Medulla oblongata (tissue), 1 donor: Measurements from ENCODE around the gene NEK8.
"Not testable (repeated sequence)": the region's sequence is repeated elsewhere in the genome, so short reads cannot be mapped to it uniquely, and the experiment has no call there.

Source experiments
- DNase-seq: peaks from one replicate; pipeline ENCODE4 v3.0.0-alpha.2; 2015; ENCODE audit errors: extremely low spot score

NEK8 gene

GRCh38 chr17:28763804-28764266, 35.2 kb downstream of the NEK8 start:
- peak; percentile 89 for DNase-seq

DNA sequence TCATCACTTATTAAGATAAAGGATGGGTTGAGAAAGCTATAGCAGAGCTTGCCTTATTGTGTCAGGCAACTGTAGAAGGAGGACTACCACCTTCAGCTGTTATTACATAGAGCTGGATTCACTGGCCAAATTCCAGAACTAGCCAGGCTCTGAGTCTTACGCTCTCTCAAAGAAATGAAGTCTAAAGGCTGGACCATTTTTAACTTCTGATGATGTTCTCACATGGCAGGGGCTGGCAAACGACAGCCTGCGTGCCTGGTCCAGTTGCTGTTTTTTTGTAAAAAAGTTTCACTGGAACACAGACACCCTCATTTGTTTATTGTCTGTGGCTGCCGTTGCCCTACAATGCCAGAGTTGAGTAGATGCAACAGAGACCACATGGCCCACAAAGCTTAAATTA, 36.5 kb downstream of the NEK8 start:
- DNase-seq = peak; percentile 40

DNA sequence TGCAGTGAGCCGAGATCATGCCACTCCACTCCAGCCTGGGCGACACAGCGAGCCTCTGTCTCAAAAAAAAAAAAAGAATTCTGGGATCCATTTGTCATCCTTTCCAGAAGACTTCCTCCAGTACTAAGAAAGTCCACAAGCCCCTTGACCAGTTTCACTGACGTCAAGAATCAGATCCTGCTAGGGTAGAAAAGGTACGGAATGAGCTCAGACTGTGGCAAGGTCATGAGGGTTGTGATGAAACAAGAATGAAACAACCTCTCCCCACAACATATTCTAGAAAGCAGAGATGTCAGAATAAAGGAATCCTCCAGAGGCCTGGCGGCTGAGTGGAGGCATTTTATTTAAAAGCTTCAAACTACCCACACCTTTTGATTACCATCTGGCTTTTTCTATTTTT, 45.1 kb downstream of the NEK8 start:
- no peak for DNase-seq

- DNase-seq = no peak
Measured at GRCh38 chr17:28774206-28774605, 45.6 kb downstream of the NEK8 start.

DNA sequence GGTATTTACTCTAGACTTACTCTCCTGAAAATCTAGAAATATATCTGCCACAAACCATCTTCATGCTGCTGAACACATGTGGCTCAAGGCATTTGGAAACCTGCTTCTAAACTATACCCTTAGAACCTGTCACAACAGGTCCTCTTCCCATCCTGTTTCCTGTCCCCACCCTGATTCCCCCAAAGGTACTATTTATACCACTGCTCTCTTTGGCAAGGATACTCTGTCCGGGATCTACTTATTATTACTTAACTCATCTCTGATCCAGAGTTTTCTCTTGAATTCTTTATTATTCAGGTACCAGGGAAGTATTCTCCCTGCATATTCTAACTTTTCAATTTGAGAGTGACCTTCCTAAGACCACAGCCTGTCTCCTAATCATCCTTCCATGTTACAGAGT, 48.6 kb downstream of the NEK8 start:
- DNase-seq = no peak

- DNase-seq = not testable (repeated sequence)
Measured at GRCh38 chr17:28779601-28780000, 51.0 kb downstream of the NEK8 start.

- DNase-seq = no peak
Measured at GRCh38 chr17:28783161-28783560, 54.6 kb downstream of the NEK8 start.

DNA sequence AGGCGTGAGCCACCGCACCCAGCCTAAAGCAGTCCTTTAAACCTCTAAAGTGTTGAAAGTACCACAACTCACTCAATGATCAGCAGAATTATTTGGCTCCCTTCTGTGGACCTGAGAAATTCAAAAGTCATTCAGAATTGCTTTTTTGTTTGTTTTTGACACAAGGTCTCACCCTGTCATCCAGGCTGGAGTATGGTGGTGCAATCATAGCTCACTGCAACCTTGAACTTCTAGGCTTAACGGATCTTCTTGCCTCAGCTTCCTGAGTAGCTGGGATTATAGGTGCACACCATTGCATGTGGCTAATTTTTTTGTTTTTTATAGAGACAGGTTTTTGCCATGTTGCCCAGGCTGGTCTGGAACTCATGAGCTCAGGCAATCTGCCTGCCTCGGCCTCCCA, 59.5 kb downstream of the NEK8 start:
- DNase-seq = no peak
